SK-N-SH treated with all-trans-retinoic acid at 6 μM for 48 hours (cell line): Measurements from ENCODE around the gene SEMA5B.

Source experiments
- BACH2 ChIP-seq: fragments of 250-450 bp; sonication (Bioruptor Pico); IDR thresholded peaks from 2 replicates; pipeline ENCODE4 v1.9.0; 2021; ENCODE audit warnings: mild to moderate bottlenecking, borderline replicate concordance
- ESRRG ChIP-seq: fragments of 250-450 bp; sonication (Bioruptor Pico); IDR thresholded peaks from 2 replicates; pipeline ENCODE4 v1.6.1; 2021; ENCODE audit warnings: mild to moderate bottlenecking
- GLIS3 ChIP-seq: fragments of 250-450 bp; sonication (Bioruptor Pico); IDR thresholded peaks from 2 replicates; pipeline ENCODE4 v1.5.0; 2020; ENCODE audit warnings: mild to moderate bottlenecking, moderate library complexity
- PPARA ChIP-seq: fragments of 250-450 bp; sonication (Bioruptor Pico); IDR thresholded peaks from 2 replicates; pipeline ENCODE4 v1.5.0; 2020; ENCODE audit warnings: mild to moderate bottlenecking, borderline replicate concordance
- TCF4 ChIP-seq: fragments of 250-450 bp; sonication (Bioruptor Pico); IDR thresholded peaks from 2 replicates; pipeline ENCODE4 v1.8.0; 2021; ENCODE audit warnings: mild to moderate bottlenecking, moderate library complexity, borderline replicate concordance
- ZC3H10 ChIP-seq: fragments of 250-450 bp; sonication (Bioruptor Pico); IDR thresholded peaks from 2 replicates; pipeline ENCODE4 v1.5.1; 2021; ENCODE audit warnings: mild to moderate bottlenecking, moderate library complexity
- ZFP3 ChIP-seq: fragments of 250-450 bp; sonication (Bioruptor Pico); IDR thresholded peaks from 2 replicates; pipeline ENCODE4 v1.5.0; 2020; ENCODE audit warnings: mild to moderate bottlenecking, moderate library complexity
- ZFP30 ChIP-seq: fragments of 450-650 bp; formaldehyde crosslinking; IDR thresholded peaks from 2 replicates; pipeline ENCODE4 v1.5.0; 2022; ENCODE audit warnings: mild to moderate bottlenecking, moderate library complexity
- ZNF565 ChIP-seq: fragments of 450-650 bp; formaldehyde crosslinking; conservative IDR thresholded peaks from 2 replicates; pipeline ENCODE4 v1.5.0; 2020; ENCODE audit warnings: low read depth, mild to moderate bottlenecking, moderate library complexity
- ZNF70 ChIP-seq: fragments of 450-650 bp; formaldehyde crosslinking; IDR thresholded peaks from 2 replicates; pipeline ENCODE4 v1.5.0; 2020; ENCODE audit warnings: mild to moderate bottlenecking, moderate library complexity
- ZNF8 ChIP-seq: fragments of 450-650 bp; formaldehyde crosslinking; IDR thresholded peaks from 2 replicates; pipeline ENCODE4 v1.5.0; 2020; ENCODE audit warnings: mild to moderate bottlenecking, moderate library complexity
- TF ChIP-seq, protein P1 (sequence below): fragments of 250-450 bp; sonication (Bioruptor Pico); IDR thresholded peaks from 2 replicates; pipeline ENCODE4 v1.5.1; 2021; ENCODE audit warnings: mild to moderate bottlenecking, moderate library complexity
- TF ChIP-seq, protein P2 (sequence below): fragments of 250-450 bp; sonication (Bioruptor Pico); IDR thresholded peaks from 2 replicates; pipeline ENCODE4 v1.8.0; 2020; ENCODE audit warnings: mild to moderate bottlenecking, moderate library complexity, borderline replicate concordance
- TF ChIP-seq, protein P3 (sequence below): fragments of 250-450 bp; sonication (Bioruptor Pico); IDR thresholded peaks from 2 replicates; pipeline ENCODE4 v1.5.1; 2020; ENCODE audit warnings: low read depth, mild to moderate bottlenecking, moderate library complexity

DNA sequence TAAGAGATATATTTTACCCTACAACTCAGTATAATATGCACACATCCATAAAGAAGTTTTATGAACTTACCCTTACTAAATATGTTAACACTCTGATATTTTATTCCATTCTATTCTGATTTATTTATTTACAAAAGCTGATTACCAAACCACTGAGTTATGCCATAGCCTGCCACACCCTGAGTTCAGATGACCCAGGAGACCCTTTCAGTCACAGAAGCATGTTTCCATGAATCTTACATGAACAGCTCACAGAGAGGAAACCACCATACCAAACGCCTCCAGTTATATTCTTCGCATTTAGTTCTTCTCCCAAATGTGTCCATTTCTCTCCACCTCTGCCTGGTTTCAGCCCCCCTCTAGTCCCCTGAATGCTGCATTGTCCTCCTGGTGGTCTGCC, 103.5 kb downstream of the SEMA5B start:
- TF ChIP-seq, protein P1, sequence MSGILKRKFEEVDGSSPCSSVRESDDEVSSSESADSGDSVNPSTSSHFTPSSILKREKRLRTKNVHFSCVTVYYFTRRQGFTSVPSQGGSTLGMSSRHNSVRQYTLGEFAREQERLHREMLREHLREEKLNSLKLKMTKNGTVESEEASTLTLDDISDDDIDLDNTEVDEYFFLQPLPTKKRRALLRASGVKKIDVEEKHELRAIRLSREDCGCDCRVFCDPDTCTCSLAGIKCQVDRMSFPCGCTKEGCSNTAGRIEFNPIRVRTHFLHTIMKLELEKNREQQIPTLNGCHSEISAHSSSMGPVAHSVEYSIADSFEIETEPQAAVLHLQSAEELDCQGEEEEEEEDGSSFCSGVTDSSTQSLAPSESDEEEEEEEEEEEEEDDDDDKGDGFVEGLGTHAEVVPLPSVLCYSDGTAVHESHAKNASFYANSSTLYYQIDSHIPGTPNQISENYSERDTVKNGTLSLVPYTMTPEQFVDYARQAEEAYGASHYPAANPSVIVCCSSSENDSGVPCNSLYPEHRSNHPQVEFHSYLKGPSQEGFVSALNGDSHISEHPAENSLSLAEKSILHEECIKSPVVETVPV (CRISPR knock-in tag), result no peak
- TF ChIP-seq ZFP3 (CRISPR knock-in tag), result no peak
- no peak for TF ChIP-seq GLIS3 (CRISPR knock-in tag)
- no peak for TF ChIP-seq ZFP30 (CRISPR knock-in tag)
- TF ChIP-seq ZNF565, result no peak
- TF ChIP-seq ZNF70 (CRISPR knock-in tag), result no peak
- TF ChIP-seq BACH2 (CRISPR knock-in tag), result no peak
- TF ChIP-seq, protein P2, sequence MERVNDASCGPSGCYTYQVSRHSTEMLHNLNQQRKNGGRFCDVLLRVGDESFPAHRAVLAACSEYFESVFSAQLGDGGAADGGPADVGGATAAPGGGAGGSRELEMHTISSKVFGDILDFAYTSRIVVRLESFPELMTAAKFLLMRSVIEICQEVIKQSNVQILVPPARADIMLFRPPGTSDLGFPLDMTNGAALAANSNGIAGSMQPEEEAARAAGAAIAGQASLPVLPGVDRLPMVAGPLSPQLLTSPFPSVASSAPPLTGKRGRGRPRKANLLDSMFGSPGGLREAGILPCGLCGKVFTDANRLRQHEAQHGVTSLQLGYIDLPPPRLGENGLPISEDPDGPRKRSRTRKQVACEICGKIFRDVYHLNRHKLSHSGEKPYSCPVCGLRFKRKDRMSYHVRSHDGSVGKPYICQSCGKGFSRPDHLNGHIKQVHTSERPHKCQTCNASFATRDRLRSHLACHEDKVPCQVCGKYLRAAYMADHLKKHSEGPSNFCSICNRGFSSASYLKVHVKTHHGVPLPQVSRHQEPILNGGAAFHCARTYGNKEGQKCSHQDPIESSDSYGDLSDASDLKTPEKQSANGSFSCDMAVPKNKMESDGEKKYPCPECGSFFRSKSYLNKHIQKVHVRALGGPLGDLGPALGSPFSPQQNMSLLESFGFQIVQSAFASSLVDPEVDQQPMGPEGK, result no peak
- TF ChIP-seq ZNF8 (CRISPR knock-in tag), result no peak
- TF ChIP-seq TCF4 (CRISPR knock-in tag), result no peak
- TF ChIP-seq ESRRG (CRISPR knock-in tag), result no peak
- no peak for TF ChIP-seq PPARA (CRISPR knock-in tag)
- TF ChIP-seq, protein P3, sequence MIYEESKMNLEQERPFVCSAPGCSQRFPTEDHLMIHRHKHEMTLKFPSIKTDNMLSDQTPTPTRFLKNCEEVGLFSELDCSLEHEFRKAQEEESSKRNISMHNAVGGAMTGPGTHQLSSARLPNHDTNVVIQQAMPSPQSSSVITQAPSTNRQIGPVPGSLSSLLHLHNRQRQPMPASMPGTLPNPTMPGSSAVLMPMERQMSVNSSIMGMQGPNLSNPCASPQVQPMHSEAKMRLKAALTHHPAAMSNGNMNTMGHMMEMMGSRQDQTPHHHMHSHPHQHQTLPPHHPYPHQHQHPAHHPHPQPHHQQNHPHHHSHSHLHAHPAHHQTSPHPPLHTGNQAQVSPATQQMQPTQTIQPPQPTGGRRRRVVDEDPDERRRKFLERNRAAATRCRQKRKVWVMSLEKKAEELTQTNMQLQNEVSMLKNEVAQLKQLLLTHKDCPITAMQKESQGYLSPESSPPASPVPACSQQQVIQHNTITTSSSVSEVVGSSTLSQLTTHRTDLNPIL (CRISPR knock-in tag), result no peak
- no peak for TF ChIP-seq ZC3H10
